Cardiac muscle cell (in vitro differentiated cells and primary cell): ENCODE measurements around the gene TP53TG5. TPM values are rescaled to one million over a fixed set of nuclear protein-coding genes. Genes with fewer than 3 reads are reported as not detected.
"Not testable (repeated sequence)": the region's sequence is repeated elsewhere in the genome, so short reads cannot be mapped to it uniquely, and the experiment has no call there.

ENCODE experiments used
- DNase-seq, 2 donors: peaks; one replicate each; pipeline versions ENCODE4 v3.0.0 to v3.0.0-alpha.2; 2010 to 2017; ENCODE audit warnings: low read depth in 1 of 2, low spot score in 1 of 2
- H3K27ac ChIP-seq: fragments of 200-600 bp; sonication (generic); 2 replicates; pipeline ENCODE4 v1.5.1; 2016
- H3K27me3 ChIP-seq: fragments of 200-600 bp; sonication (generic); 2 replicates; pipeline ENCODE4 v1.6.0; 2016; ENCODE audit warnings: control low read depth
- H3K36me3 ChIP-seq: fragments of 200-600 bp; sonication (generic); 2 replicates; pipeline ENCODE4 v1.5.1; 2016; ENCODE audit warnings: control low read depth
- H3K4me1 ChIP-seq: fragments of 200-600 bp; sonication (generic); 2 replicates; pipeline ENCODE4 v1.8.1; 2017; ENCODE audit warnings: low read depth, mild to moderate bottlenecking, mixed run types
- H3K4me3 ChIP-seq: fragments of 200-600 bp; sonication (generic); 2 replicates; pipeline ENCODE4 v1.5.1; 2016; ENCODE audit warnings: mild to moderate bottlenecking
- H3K9me3 ChIP-seq: fragments of 200-600 bp; sonication (generic); 2 replicates; pipeline ENCODE4 v1.5.1; 2017; ENCODE audit warnings: low read depth, mild to moderate bottlenecking, control low read depth
- polyA plus RNA-seq: library from polyadenylated mRNA; unstranded; fragments of >200 nt; fragmentation: Nextera tagmentation; extraction: Ambion mirVana; gene quantifications from 2 replicates; pipeline ENCODE4 v1.2.1, GENCODE V29; 2016
- total RNA-seq: library from RNA; depleted of rRNA; stranded (reverse); fragments of >200 nt; gene quantifications from 2 replicates; pipeline ENCODE4 v1.2.3, GENCODE V29; 2016
- TF ChIP-seq, protein P1 (sequence below): IDR thresholded peaks from 2 replicates; pipeline ENCODE4 v1.5.1; 2012; ENCODE audit warnings: low read depth, mild to moderate bottlenecking, low read length

The TP53TG5 gene
- total and polyA plus RNA-seq, 2 experiments from 2014 or later = 0.39 to 3.5 TPM

DNA sequence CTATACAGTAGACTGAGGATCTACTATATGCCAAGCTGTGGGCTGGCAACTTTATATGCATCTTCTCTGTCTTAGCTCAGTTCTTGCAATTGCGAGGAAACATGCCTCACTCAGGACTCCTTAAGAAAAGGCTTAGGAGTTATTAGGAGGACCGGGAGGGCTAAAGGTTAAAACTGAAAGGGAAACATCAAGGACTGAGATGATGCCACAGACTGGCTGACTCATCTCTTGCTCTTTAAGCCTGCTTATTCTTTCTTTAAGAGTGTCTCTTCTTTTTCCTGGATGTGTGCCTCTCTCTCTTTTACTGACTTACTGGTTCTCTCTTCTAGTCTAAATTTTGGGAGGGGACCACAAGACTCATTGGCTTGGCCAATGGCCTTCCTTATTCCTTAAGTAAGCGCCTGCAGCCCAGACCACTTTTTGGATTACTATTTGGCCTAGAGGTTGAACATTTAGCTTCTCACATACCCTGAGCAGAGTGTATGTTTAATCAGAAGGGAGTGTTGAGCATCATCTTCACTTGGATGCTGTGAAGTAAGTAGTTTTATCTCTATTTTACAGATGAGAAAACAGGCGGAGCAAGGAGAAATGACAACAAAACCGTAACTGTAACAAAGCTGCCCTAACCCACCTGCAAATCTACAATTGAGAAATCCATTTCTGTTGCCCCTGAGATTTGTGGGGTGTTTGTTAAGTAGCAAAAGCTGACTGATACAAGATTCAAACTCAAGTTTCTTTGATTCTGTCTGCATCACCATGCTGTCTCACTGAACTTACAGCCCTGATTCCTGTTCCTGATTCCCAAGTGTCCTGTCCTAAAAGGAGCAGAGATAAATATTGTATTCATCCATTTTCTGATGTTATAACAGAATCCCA is 22.7 kb downstream of the TP53TG5 start:
- Histone ChIP-seq H3K9me3 (no peaks in the 10 kb centered on the region), H3K36me3 (no peaks in the 10 kb centered on the region), H3K4me3 (no peak overlapping the region), H3K4me1 (peaks cover 20% of the 10 kb centered on the region), H3K27me3 (no peaks in the 10 kb centered on the region), H3K27ac (no peak overlapping the region)
- DNase-seq = peak in 1 of 2 donors; percentile 70
- TF ChIP-seq, protein P1, sequence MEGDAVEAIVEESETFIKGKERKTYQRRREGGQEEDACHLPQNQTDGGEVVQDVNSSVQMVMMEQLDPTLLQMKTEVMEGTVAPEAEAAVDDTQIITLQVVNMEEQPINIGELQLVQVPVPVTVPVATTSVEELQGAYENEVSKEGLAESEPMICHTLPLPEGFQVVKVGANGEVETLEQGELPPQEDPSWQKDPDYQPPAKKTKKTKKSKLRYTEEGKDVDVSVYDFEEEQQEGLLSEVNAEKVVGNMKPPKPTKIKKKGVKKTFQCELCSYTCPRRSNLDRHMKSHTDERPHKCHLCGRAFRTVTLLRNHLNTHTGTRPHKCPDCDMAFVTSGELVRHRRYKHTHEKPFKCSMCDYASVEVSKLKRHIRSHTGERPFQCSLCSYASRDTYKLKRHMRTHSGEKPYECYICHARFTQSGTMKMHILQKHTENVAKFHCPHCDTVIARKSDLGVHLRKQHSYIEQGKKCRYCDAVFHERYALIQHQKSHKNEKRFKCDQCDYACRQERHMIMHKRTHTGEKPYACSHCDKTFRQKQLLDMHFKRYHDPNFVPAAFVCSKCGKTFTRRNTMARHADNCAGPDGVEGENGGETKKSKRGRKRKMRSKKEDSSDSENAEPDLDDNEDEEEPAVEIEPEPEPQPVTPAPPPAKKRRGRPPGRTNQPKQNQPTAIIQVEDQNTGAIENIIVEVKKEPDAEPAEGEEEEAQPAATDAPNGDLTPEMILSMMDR = no peak

DNA sequence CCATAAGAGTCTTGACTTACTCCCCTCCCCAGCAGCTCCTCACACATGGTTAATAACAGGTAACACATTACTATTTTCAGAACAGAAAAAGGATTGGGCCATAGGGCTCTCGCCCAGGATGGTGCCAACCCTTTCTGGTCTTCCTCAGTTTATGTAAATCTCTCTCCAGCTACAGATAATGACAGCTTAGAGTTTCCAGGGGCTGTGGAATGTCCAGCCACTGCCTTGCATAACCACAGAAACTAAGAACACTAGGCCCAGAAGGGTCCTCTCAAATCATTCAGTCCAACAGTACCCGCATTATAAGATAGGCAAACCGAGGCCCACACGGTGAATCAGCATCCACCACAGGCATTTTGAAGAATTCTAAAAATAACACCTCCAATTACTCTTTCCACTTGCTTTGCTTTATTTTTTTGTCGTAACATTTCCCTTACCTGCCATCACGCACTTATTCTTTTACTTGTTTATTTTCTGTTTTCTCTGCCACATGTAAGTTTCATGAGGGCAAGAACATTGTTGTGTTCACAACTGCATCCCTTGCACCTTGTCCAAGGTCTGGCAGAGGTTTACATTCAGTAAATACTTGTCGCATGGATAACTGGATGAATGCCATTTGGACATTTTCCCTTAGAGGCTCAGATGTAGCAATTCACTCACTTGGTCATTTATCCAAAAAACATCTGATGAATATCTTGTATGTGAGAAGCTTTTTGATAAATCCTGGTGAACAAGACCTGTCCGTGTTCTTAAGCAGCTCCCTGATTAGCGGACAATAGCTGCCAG is 23.5 kb downstream of the TP53TG5 start:
- Histone ChIP-seq H3K9me3 (no peaks in the 10 kb centered on the region), H3K4me3 (no peak overlapping the region), H3K27ac (no peak overlapping the region), H3K27me3 (no peaks in the 10 kb centered on the region), H3K36me3 (no peaks in the 10 kb centered on the region), H3K4me1 (peaks cover 20% of the 10 kb centered on the region)
- TF ChIP-seq, protein P1 = no peak
- DNase-seq = peak in 1 of 2 donors; percentile 78

DNA sequence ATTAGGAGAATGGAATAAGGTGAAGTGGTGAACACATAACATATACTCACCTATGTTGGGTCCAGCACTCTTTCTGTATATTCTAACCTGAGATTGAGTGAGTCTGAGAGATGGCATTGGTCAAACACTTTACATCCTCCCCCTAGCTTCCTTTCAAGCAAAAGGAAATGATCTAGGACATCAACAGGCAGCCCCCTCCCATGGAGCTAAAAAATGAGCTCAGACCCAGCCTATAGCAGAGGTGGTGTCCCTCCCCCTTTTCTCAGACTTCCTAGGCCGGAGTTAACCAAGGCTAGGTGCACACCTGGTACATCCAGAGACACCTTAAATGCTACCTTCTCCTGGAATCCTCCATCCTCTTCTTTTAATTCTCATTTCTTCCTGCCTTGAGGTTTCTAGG is 24.4 kb downstream of the TP53TG5 start:
- Histone ChIP-seq H3K27ac (no peak overlapping the region), H3K36me3 (no peaks in the 10 kb centered on the region), H3K4me3 (no peak overlapping the region), H3K4me1 (peaks cover 14% of the 10 kb centered on the region), H3K9me3 (no peaks in the 10 kb centered on the region), H3K27me3 (no peaks in the 10 kb centered on the region)
- TF ChIP-seq, protein P1 = no peak
- DNase-seq = no peak

DNA sequence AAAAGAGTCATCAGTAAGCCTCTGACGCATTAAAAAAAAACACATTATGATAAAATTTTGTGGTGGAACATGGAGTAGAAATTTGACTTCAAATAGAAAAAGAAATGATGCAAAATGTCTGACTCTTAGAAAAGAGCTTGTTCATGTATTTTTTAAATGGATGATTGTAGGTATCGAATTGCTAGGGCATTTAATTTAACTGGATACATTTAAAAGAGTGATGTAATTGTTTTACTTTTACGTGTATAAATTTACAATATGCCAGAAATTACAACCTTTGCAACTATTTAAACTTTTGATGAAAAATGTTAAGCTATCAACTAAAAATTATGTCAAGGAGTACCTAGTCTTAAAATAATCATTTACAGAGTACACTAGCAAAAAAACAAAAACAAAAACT is 25.4 kb downstream of the TP53TG5 start:
- Histone ChIP-seq H3K27ac (no peak overlapping the region), H3K4me3 (no peak overlapping the region), H3K36me3 (no peaks in the 10 kb centered on the region), H3K27me3 (no peaks in the 10 kb centered on the region), H3K4me1 (peaks cover 4% of the 10 kb centered on the region), H3K9me3 (no peaks in the 10 kb centered on the region)
- TF ChIP-seq, protein P1 = no peak
- no peak for DNase-seq

DNA sequence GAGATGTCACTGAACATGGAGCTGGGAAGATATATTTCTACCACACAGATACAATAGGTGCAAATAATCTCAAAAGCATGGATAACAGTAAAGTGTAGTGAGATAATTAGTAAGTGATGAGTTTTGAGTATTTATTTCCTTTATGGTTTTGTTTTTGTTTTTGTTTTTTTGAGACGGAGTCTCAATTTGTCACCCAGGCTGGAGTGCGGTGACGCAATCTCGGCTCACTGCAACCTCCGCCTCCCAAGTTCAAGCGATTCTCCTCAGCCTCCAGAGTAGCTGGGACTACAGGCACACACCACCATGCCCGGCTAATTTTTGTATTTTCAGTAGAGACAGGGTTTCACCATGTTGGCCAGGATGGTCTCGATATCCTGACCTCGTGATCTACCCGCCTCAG is 27.3 kb downstream of the TP53TG5 start:
- H3K4me3 ChIP-seq, H3K9me3 ChIP-seq, DNase-seq, H3K27me3 ChIP-seq, H3K27ac ChIP-seq, H3K36me3 ChIP-seq: not testable (repeated sequence)
- H3K4me1 ChIP-seq = peaks cover 15% of the 10 kb centered on the region

DNA sequence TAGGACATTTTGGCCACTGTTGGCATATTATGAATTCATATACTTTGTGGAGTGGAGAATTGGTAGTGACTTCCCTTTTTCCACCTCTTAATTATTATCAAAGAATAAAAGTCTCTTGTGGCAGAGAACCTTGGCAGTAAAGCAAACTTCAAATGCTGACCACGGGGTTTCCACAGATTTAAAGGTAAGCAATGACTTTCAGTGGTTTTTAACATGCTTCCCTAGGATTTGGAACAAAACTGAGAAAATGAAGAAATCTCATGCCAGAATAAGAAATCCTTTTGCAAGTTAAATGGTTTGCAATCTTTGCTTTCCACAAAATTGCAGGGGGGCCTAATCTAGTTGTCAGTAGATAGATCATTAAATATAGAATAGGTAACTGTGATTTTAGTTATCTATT is 27.9 kb downstream of the TP53TG5 start:
- H3K27ac ChIP-seq = no peak overlapping the region
- no peaks in the 10 kb centered on the region for H3K9me3 ChIP-seq
- no peaks in the 10 kb centered on the region for H3K27me3 ChIP-seq
- no peak overlapping the region for H3K4me3 ChIP-seq
- TF ChIP-seq, protein P1 = no peak
- no peak for DNase-seq
- peaks cover 21% of the 10 kb centered on the region for H3K4me1 ChIP-seq
- H3K36me3 ChIP-seq = no peaks in the 10 kb centered on the region
